Naive thymus-derived CD8-positive, alpha-beta T cell (primary cell): Measurements from ENCODE around the gene IRF3. TPM values are rescaled to one million over a fixed set of nuclear protein-coding genes. Genes with fewer than 3 reads are reported as not detected.

Experiments used
- microRNA-seq: library from miRNA; unstranded; fragments of <30 nt; microRNA quantifications from one replicate; pipeline ENCODE4 v1.2.0, GENCODE V29; 2022; ENCODE audit warnings: borderline microRNAs expressed
- polyA plus RNA-seq, 3 donors: library from polyadenylated mRNA; unstranded; fragments of 300-500 nt; fragmentation: Illumina TruSeq; gene quantifications; one replicate each; pipeline ENCODE4 v1.2.3, GENCODE V29; 2021
- total RNA-seq, 8 experiments: library from RNA in 2 of 8; stranded (reverse) in 2 of 8; gene quantifications; one replicate each; pipeline ENCODE4 v1.2.3 and lab custom pipeline; 2021 to 2026

Gene IRF3
- total and polyA plus RNA-seq, 5 experiments from 2014 or later, result 54.6 to 303 (median 76.1) TPM

Small RNA genes within 50 kb of the gene (microRNA-seq; reads per million reads assigned to microRNA genes)
- not detected for gene MIR5088

Other genes with a start within 250 kb of the IRF3 start
- gene PTH2, start 242.4 kb downstream of the IRF3 start, total RNA-seq, result not detected
- gene PTH2, start 242.4 kb downstream of the IRF3 start, polyA plus RNA-seq, result not detected
- not detected for gene GFY, start 240.5 kb downstream of the IRF3 start, total RNA-seq
- gene GFY, start 240.5 kb downstream of the IRF3 start, polyA plus RNA-seq, result not detected
- gene SLC17A7, start 224.3 kb downstream of the IRF3 start, total RNA-seq, result under 1 TPM; 0.27 to 0.73 TPM
- not detected for gene SLC17A7, start 224.3 kb downstream of the IRF3 start, polyA plus RNA-seq
- gene PIH1D1, start 214.0 kb downstream of the IRF3 start, total RNA-seq, result 100 to 1,000 TPM; 157 to 179 TPM
- 10 to 100 TPM; 85.3 to 88.9 (median 86.7) TPM for gene PIH1D1, start 214.0 kb downstream of the IRF3 start, polyA plus RNA-seq
- gene ALDH16A1, start 212.6 kb downstream of the IRF3 start, total RNA-seq, result 10 to 100 TPM; 44.3 to 44.4 TPM
- 10 to 100 TPM; 28.3 to 38.0 (median 30.1) TPM for gene ALDH16A1, start 212.6 kb downstream of the IRF3 start, polyA plus RNA-seq
- gene FLT3LG, start 191.6 kb downstream of the IRF3 start, total RNA-seq, result 100 to 1,000 TPM; 106 to 112 TPM
- gene FLT3LG, start 191.6 kb downstream of the IRF3 start, polyA plus RNA-seq, result 100 to 1,000 TPM; 108 to 205 (median 166) TPM
- 1,000 to 10,000 TPM; 5,160 to 5,167 TPM for gene RPL13A, start 178.2 kb downstream of the IRF3 start, total RNA-seq
- 1,000 to 10,000 TPM; 3,162 to 3,664 (median 3,630) TPM for gene RPL13A, start 178.2 kb downstream of the IRF3 start, polyA plus RNA-seq
- 1,000 to 10,000 TPM; 3,084 to 3,152 TPM for gene RPS11, start 169.4 kb downstream of the IRF3 start, total RNA-seq
- 1,000 to 10,000 TPM; 2,379 to 2,818 (median 2,600) TPM for gene RPS11, start 169.4 kb downstream of the IRF3 start, polyA plus RNA-seq
- gene FCGRT, start 153.2 kb downstream of the IRF3 start, total RNA-seq, result 10 to 100 TPM; 24.3 to 26.0 TPM
- 10 to 100 TPM; 50.3 to 62.9 (median 61.5) TPM for gene FCGRT, start 153.2 kb downstream of the IRF3 start, polyA plus RNA-seq
- 1 to 10 TPM; 1.6 to 3.6 TPM for gene RCN3, start 137.9 kb downstream of the IRF3 start, total RNA-seq
- gene RCN3, start 137.9 kb downstream of the IRF3 start, polyA plus RNA-seq, result 1 to 10 TPM; 1.5 to 4.5 (median 2.8) TPM
- 100 to 1,000 TPM; 162 to 173 TPM for gene NOSIP, start 85.3 kb downstream of the IRF3 start, total RNA-seq
- 100 to 1,000 TPM; 662 to 854 (median 844) TPM for gene NOSIP, start 85.3 kb downstream of the IRF3 start, polyA plus RNA-seq
- gene PRRG2, start 84.5 kb downstream of the IRF3 start, total RNA-seq, result 1 to 10 TPM; 1.9 to 2.4 TPM
- gene PRRG2, start 84.5 kb downstream of the IRF3 start, polyA plus RNA-seq, result under 1 TPM; 0.28 to 0.34 (median 0.32) TPM
- 10 to 100 TPM; 61.6 to 62.1 TPM for gene PRR12, start 74.7 kb downstream of the IRF3 start, total RNA-seq
- gene PRR12, start 74.7 kb downstream of the IRF3 start, polyA plus RNA-seq, result under 1 TPM; 0.24 to 0.69 (median 0.37) TPM
- 10 to 100 TPM; 10.4 to 12.7 TPM for gene RRAS, start 25.7 kb downstream of the IRF3 start, total RNA-seq
- 10 to 100 TPM; 21.8 to 30.2 (median 28.4) TPM for gene RRAS, start 25.7 kb downstream of the IRF3 start, polyA plus RNA-seq
- 10 to 100 TPM; 51.0 to 62.3 TPM for gene SCAF1, start 23.6 kb downstream of the IRF3 start, total RNA-seq
- 1 to 10 TPM; 1.1 to 2.5 (median 1.2) TPM for gene SCAF1, start 23.6 kb downstream of the IRF3 start, polyA plus RNA-seq
- gene BCL2L12, start 76 bp upstream of the IRF3 start, total RNA-seq, result 10 to 100 TPM; 22.5 to 24.0 TPM
- gene BCL2L12, start 76 bp upstream of the IRF3 start, polyA plus RNA-seq, result 10 to 100 TPM; 19.3 to 20.6 (median 19.6) TPM
- 100 to 1,000 TPM in 1 of 2 experiments, 10 to 100 TPM in 1; 97.4 to 100 TPM for gene PRMT1, start 11.4 kb upstream of the IRF3 start, total RNA-seq
- 100 to 1,000 TPM; 150 to 162 (median 158) TPM for gene PRMT1, start 11.4 kb upstream of the IRF3 start, polyA plus RNA-seq
- 1 to 10 TPM; 3.5 to 5.1 TPM for gene ADM5, start 23.7 kb upstream of the IRF3 start, total RNA-seq
- gene ADM5, start 23.7 kb upstream of the IRF3 start, polyA plus RNA-seq, result under 1 TPM in 2 of 3 donors, not detected in 1; 0.14 to 0.53 TPM
- 1 to 10 TPM; 2.3 to 2.7 TPM for gene CPT1C, start 25.3 kb upstream of the IRF3 start, total RNA-seq
- gene CPT1C, start 25.3 kb upstream of the IRF3 start, polyA plus RNA-seq, result under 1 TPM; 0.19 to 0.54 (median 0.40) TPM
- 1 to 10 TPM; 3.5 to 4.8 TPM for gene TSKS, start 97.4 kb upstream of the IRF3 start, total RNA-seq
- gene TSKS, start 97.4 kb upstream of the IRF3 start, polyA plus RNA-seq, result 1 to 10 TPM in 1 of 3 donors, under 1 TPM in 2; 0.17 to 1.2 (median 0.40) TPM
- 10 to 100 TPM; 56.1 to 57.8 TPM for gene AP2A1, start 101.1 kb upstream of the IRF3 start, total RNA-seq
- 1 to 10 TPM; 4.5 to 6.5 (median 4.9) TPM for gene AP2A1, start 101.1 kb upstream of the IRF3 start, polyA plus RNA-seq
- 10 to 100 TPM; 23.0 to 28.8 TPM for gene FUZ, start 147.4 kb upstream of the IRF3 start, total RNA-seq
- 1 to 10 TPM; 5.4 to 7.5 (median 7.0) TPM for gene FUZ, start 147.4 kb upstream of the IRF3 start, polyA plus RNA-seq
- 10 to 100 TPM; 39.8 to 43.2 TPM for gene MED25, start 152.4 kb upstream of the IRF3 start, total RNA-seq
- gene MED25, start 152.4 kb upstream of the IRF3 start, polyA plus RNA-seq, result 10 to 100 TPM in 2 of 3 donors, 1 to 10 TPM in 1; 7.5 to 19.2 (median 13.1) TPM
- 100 to 1,000 TPM; 178 to 186 TPM for gene PTOV1, start 185.3 kb upstream of the IRF3 start, total RNA-seq
- 10 to 100 TPM; 42.9 to 67.4 (median 50.9) TPM for gene PTOV1, start 185.3 kb upstream of the IRF3 start, polyA plus RNA-seq
- gene PNKP, start 201.7 kb upstream of the IRF3 start, total RNA-seq, result 100 to 1,000 TPM; 170 to 176 TPM
- 10 to 100 TPM; 21.1 to 24.3 (median 21.4) TPM for gene PNKP, start 201.7 kb upstream of the IRF3 start, polyA plus RNA-seq
- gene AKT1S1, start 211.5 kb upstream of the IRF3 start, total RNA-seq, result 10 to 100 TPM; 28.4 to 30.4 TPM
- gene AKT1S1, start 211.5 kb upstream of the IRF3 start, polyA plus RNA-seq, result 1 to 10 TPM; 2.6 to 4.5 (median 3.9) TPM
- gene TBC1D17, start 211.8 kb upstream of the IRF3 start, total RNA-seq, result 10 to 100 TPM; 92.7 to 94.0 TPM
- gene TBC1D17, start 211.8 kb upstream of the IRF3 start, polyA plus RNA-seq, result 10 to 100 TPM in 2 of 3 donors, 1 to 10 TPM in 1; 8.1 to 17.7 (median 11.3) TPM
- gene IL4I1, start 231.0 kb upstream of the IRF3 start, total RNA-seq, result 1 to 10 TPM in 1 of 2 experiments, under 1 TPM in 1; 0.85 to 1.1 TPM
- under 1 TPM; 0.24 to 0.26 (median 0.25) TPM for gene IL4I1, start 231.0 kb upstream of the IRF3 start, polyA plus RNA-seq